SHP77 treated with DMSO at 0.1 percent for 48 hours (cell line): ENCODE results near the gene NFU1.
"Not testable (repeated sequence)": the region's sequence is repeated elsewhere in the genome, so short reads cannot be mapped to it uniquely, and the experiment has no call there.

Experiments
- DNase-seq: peaks from one replicate; lab custom pipeline; 2025; lab: John Stamatoyannopoulos, UW

The NFU1 gene

DNA sequence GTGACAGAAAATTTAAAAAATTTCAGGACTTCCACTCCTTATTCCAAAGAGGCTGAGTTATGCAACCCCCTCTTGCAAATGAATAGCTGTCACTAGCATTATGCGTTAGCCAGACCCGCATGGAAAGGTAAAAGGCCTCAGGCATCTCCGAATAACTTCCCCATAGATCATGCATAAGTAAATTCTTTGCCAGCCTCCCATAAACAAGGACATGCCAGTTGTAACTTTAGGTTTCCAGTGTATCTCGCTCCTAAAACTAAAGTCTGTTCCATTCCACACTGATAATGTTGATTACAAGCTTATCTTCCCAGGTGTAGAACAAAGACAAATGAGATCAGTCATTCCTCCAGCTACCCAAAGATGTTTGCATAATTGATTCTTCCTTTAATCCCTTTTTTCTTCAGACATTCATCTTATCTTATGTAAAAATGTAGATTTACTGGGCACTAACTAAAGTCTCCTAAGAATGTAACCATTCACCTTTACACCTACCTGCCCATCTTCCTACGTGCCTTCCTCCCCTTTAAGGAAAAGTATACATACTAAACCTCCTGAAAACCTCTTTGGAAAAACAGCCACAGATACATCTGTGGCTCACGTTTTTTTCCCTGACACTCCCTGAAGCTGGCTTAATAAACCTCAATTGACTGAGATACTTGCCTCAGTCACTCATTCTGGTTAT, 13.6 kb upstream of the NFU1 start:
- DNase-seq, result no peak

DNA sequence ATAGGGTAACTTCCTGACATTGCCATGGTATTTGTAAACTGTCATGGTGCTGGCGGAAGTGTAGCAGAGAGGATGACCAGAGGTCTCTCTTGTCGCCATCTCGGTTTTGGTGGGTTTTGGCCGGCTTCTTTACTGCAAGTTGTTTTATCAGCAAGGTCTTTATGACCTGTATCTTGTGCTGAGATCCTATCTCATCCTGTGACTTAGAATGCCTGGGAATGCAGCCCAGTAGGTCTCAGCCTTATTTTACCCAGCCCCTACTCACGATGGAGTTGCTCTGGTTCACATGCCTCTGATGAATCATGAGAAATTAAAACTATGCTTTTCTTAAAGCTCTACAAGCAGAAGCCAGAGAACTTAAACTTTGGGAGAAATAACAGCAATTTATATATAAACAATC, 12.7 kb upstream of the NFU1 start:
- no peak for DNase-seq

DNA sequence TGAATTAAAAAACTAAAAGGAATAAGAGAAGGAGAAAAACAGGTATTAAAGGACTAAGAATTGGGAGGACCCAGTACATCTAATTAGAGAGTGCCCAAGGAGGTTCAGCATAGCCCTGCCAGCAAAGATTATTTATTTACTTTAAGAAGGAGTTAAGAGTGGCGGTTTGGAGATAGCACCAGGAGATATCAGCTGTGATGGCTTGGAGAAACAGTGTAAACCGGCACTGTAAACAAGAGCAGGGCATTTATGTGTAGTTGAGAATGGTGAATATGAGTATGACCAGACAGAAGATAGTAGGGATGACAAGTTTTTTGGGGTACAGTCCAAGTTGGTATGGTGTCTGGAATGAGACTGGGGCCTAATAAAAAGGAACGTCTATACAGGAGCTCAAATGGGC, 6.4 kb upstream of the NFU1 start:
- DNase-seq, result not testable (repeated sequence)

DNA sequence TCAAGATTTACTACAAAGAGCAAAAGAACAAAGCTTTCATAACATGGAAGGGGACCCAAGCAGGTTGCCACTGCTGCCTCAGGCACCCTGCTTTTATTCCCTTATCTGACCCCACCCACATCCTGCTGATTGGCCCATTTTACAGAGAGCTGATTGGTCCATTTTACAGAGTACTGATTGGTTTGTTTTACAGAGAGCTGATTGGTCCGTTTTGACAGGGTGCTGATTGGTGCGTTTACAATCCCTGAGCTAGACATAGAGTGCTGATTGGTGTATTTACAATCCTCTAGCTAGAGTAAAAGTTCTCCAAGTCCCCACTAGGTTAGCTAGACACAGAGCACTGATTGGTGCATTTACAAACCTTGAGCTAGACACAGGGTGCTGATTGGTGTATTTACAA, 2.3 kb upstream of the NFU1 start:
- not testable (repeated sequence) for DNase-seq

DNA sequence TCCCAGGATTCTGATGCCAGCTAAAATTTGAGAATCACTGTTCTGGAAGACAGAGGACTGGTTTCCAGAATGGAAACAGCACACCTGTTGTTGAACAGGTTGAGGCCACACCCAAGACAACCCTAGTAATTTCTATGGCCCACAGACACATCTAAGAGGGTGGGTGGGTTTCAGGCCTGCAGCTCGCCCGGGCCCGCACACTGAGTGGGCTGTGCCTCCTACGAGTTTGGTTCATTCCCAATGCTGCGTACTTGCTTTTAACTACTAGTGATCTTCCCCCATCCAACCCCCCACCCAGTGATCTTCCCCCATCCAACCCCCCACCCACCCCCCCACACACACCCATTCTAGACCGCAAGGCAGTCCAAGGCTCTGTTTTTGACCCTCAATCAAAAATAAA, 1.3 kb upstream of the NFU1 start:
- no peak for DNase-seq

DNA sequence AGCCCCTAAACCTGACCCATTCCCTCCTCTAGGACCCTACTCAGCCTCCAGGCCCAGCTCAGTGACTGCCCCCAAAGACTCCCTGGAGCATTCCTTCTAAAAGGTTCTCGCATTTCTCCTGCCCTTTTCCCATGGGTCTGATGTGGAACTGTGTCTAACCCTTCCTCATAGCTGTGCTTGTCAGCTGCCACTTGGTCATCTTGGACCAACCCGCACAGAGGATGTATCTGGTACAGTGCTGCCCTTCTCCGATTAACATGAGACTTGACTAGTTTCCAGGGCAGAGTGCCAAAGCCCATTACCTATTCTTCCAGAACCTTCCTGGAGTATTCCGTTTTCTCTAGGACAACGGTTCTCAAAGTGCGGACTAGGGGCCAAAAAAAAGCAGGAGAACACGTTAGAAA, 518 bp upstream of the NFU1 start:
- DNase-seq, result no peak

DNA sequence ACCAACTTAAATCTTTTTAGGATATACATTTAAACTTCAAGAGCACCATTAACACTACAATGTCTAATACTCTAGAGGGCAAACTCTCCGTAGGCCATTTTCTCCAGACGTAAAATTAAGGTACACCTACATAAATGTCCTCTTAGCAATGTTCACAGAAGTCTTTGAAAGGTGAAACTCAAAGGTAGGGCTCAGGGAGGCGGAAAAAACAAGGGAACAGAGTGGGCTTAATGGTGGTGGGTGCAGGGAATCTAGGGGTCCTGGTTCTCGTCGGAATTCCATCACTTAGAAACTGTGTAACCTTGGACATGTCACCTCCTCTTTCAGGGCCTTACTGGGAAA, 668 bp downstream of the NFU1 start:
- no peak for DNase-seq

DNA sequence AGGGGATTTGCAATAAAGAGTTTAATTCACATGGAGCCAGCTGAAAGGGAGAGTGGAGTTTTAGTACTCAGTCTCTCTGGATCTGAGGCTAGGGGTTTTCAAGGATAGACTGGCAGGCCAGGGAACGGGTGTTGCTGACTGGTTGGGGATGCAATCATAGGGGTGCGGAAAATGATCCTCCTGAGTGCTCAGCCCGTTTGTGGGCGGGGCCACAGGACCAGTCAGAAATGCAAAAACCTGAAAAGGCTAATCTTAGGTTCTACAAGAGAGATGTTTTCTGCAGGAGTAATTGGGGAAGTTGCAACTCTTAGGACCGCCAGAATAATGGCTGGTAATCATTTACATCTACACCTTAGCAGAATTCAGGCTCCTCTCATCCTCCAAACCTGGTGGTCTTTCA, 2.5 kb downstream of the NFU1 start:
- no peak for DNase-seq

DNA sequence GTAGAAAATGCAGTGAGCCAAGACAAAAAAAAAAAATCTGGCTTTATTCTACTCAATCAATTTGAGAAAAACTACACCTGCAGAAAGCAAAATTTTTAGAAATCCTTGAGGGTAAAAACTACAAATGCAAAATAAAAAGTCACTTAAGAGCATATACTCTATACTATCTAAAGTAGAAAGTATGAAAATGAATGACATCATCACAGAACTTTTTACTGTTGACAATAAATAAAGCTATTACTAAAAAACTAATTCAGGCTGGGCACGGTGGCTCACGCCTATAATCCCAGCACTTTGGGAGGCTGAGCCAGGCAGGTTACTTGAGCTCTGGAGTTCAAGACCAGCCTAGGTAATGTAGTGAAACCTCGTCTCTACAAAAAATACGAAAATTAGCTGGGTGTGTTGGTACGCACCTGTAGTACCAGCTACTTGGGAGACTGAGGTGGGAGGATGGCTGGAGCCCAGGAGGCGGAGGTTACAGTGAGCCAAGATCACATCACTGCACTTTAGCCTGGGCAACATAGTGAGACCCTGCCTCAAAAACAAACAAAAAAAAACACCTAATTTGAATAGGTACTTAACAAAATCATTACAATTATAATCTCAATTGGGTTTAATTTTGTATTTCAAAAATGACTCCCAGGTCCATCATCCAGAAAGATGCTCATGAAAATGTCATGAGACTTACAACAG, 7.6 kb downstream of the NFU1 start:
- no peak for DNase-seq

DNA sequence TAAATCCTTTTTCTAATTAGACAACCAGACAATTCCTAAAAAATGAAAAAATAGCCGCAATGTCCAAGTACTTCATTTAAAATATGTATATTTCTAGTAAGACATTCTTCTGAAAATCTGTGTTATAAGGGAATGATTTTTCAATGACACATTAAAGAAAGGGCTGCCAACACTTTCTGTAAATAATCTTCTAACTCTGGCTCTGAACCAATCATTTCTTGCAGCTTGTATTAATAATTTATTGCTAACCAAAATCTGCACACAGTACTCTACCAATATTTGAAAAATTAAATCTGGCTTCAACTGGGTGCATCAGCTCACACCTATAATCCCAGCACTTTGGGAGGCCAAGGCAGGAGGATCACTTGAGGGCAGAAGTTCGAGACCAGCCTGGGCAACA, 8.3 kb downstream of the NFU1 start:
- no peak for DNase-seq

DNA sequence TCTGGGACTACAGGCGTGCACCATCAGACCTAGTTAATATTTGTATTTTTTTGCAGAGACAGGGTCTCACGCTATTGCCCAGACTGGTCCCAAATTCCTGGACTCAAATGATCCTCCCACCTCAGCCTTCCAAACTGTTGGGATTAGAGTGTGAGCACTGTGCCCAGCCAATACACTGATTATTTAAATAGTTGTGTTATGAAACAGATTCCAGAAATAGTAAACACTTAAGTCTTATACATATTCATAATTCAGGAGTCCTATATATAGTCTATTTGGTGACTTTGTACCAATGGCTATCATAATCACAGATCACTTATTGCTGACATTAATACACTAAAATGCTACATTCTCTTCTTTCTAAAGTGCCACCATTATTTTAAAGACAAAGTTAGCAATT, 12.8 kb downstream of the NFU1 start:
- no peak for DNase-seq

DNA sequence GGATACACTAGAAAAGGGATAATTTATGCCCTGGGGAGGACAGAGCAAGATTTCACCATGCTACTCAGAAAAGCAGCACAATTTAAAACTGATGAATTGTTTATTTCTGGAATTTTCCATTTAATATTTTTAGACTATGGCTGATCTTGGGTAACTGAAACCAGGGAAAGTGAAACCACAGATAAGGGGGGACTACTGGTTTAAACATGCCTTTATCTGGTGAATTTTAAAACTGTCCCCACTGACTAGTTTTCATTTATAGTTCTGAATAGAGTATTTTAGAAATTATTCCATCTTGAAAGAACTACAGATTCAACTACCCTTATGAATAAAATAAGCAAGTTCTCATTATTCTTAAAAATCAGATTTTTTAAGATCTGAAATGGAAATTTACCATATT, 15.0 kb downstream of the NFU1 start:
- DNase-seq, result no peak

DNA sequence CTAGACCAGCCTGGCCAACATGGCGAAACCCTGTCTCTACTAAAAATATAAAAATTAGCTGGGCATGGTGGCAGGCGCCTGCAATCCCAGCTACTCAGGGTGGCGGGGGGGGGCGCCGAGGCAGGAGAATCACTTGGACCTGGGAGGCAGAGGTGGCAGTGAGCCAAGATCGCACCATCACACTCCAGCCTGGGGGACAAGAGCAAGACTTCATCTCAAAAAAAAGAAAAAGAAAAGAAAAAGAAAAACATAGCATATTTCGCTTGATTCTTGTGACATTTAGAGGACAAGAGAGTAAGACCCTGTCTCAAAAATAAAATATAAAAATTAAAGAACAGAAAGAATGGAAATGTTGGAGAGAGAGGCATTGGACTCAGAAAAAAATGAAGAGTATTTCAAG, 18.1 kb downstream of the NFU1 start:
- not testable (repeated sequence) for DNase-seq

DNA sequence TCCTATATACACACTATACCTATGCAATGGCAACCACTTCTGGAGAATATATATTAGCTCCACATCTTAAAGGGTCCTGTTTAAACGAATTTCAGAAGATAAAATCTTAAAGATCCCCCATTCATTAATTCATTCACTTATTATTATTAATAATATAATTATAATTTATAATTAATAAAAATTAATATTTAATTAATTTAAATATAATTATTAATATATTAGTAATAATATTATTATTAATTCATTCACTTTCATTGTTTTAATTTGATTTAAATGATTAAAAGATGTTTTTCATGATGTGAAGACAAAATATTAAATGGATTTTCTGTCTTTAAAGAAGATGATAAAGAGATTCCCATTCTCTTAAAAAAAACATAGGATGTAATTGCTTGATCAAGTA, 21.1 kb downstream of the NFU1 start:
- DNase-seq, result no peak

DNA sequence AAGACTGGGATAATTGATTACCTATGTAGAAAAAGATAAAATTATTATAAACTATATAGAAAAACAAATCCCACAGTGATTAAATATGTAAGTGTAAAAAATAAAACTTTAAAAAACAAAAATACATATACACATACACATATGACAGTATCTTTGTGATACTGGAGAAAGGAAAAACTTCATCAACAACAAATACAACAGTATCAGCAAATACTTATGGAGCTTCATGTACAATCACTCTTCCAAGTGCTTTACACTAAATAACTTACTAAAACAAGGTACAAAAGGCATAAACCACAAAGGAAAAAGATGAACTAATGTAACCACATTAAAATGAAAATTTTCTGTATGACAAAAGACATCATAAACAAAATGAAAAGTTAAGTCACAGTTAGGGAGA, 26.1 kb downstream of the NFU1 start:
- no peak for DNase-seq

DNA sequence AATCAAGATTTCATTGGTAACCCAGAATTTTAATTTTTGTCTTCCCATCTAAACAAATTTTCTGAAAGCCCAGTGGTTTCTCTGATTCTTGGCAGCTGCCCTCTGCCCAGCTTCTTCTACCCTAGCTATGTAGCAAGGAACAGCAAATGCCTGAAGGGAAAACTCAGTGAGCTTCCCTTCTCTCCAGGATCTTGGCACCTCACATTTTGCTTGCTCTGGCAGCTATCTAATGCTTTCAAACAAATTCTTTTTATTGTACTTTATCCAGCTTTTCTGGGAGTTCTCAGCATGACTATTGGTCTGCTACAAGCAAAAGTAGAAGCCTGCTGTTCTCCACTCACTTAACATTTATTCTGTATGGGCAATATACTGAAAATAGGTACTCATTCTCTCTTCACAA, 31.9 kb downstream of the NFU1 start:
- no peak for DNase-seq

DNA sequence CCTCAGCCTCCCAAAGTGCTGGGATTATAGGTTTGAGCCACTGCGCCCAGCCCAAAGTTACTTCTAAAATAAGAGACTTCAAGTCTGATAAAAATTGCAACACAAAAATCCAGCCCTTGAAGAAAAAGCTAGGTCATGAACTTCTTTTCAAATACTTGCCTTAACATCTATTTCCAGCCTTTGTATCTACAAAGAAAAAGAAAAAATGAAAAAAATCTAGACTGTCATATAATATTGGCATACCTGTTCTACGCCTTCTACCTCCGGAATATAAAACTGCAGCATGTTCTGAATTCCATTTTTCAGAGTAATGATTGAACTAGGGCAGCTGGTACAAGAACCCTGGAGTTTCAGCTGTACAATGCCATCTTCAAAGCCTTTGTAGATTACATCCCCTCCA, 37.1 kb downstream of the NFU1 start:
- no peak for DNase-seq

DNA sequence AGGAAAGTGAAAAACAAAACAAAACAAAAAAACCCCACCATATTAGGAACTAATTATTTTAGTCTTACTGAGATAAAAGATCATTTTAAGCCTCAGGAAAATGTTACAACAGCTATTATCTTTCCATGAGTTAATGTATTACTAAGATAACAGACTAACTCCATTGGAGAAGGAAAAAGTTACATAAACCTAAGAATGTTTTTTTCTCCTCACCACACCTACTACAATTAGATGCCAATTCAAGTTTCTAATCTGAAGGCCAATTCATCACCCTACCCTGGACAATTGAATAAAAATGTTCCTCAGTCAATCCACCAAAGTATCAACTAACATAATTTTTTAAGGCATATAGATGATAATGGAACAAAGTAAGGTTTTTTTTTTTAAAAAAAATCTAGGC, 40.0 kb downstream of the NFU1 start:
- no peak for DNase-seq

DNA sequence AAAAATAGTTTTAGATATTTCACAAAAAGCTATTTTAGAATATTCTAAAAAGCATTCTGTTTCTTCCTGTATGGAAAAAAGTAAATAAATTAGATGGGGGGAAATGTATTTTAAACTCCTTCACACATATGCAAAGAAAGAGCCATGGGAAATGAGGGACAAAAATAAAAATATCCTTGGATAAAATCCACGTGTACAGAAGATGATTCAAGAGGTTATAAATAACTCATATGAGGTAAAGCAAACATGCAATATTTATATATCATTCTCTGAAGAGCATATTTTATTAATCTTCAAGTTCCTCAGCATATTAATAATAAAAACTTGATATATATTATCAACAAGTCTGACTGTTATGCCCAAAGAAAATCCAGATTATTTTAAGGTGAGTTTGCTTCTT, 41.4 kb downstream of the NFU1 start:
- no peak for DNase-seq

DNA sequence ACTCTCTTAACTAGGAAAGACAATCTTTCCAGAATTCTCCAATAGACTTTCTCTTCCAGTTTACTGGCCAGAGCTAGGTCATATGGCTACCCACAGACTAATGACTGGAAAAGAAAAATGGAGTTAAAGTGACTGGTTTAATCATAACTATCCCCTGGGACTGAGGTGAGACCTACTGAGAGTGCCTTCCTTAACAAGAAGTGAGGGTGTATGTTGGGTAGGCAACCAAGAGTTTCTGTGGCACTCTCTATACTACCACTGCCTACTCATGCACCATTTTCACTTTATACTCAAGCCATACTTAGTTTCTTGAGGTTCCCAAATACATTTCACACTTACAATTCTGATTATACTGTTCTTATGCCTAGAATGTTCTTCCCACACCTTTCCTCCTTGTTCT, 43.3 kb downstream of the NFU1 start:
- DNase-seq, result no peak

DNA sequence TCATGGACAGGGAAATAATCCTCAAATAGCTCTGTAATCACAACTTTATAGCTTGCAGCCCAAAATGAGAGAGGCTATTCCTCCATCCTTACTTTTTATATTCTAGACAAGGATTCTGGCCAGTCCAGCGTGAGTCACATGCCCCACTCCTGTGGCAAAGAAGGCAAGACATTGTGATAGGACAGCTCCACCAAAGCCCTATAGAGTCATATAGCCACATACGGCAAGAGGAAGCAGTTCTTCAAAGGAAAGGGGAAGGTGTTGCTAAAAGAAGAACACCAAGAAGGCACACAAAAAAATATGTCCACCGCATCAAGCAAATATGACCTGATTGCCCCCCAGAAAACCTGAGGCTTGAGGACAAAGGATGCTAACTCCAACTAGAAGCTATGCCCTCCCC, 46.8 kb downstream of the NFU1 start:
- no peak for DNase-seq

DNA sequence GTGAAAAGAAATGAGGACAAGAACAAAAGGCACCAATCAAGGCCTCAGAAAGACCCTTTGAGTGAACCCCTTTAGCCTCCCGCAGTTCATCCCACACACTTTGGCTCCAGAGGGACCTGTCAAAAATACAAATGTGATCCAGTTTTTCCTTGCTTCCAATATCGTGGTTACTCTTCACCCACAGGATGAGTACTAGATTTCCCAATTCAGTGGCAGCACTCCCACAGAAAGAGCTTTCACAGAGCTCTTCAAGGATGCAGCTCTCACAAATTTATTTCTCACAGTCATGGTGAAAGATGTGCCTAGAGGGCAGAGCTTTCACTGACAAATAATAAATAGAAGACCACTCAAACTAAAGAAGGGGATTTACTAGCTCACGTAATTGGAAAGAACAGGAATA, 47.2 kb downstream of the NFU1 start:
- DNase-seq, result no peak

DNA sequence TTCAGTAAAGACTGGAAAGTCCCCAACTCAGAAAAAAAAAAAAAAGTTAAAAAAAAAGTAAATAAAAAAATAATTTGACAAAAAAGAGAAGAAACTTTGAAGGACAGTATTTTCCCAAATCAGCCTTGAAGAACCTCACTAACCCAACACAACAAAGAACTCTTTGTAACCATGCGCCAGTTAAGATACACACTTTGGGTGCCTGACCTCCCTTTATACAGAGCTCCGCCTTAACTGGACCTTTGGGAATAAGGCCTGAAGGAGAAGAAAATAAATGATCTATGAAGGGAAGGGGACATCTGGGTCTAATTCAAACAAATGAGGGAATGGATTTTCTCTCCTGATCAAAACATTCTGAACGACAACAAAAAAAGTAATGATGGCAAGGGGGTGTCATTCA, 48.0 kb downstream of the NFU1 start:
- no peak for DNase-seq

DNA sequence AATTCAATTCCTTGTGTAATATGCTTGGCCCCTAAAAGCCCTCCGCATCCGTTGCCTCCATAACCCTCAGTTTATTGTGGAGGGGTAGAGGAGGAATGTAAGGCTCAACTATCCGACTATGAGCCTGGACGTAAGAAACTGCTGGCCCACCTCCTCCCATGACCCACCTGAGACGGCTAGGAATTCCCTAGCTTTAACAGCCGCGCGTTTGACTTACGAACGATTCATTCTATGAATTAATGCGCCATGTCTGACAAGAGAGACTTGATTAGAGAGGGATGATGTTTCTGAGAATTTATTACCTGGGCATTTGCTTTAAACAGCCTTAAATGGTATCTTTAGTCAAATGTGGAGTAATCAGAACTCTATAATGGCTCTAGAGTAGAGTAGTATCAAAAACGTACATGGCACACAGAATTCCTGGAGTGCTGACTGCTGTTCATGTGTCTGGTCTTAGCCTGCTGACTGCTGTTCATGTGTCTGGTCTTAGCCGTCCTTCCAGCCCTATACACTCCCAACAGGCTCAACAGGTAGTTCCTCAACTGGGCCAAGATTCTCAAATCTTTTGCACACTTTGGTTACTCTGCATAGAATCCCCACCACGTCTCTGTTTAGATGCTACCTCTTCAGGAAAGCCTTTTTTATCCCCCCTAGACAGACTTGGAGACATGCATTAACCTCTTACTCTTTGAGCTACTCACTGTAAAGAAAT, 49.3 kb downstream of the NFU1 start:
- peak; percentile 37 for DNase-seq
